AG08395 (cell line): ENCODE measurements around the gene SH3BP1.
"Not testable (repeated sequence)": the region's sequence is repeated elsewhere in the genome, so short reads cannot be mapped to it uniquely, and the experiment has no call there.

Experiments
- DNase-seq: peaks from one replicate; pipeline ENCODE4 v3.0.0; 2012; ENCODE audit warnings: mixed read lengths, low spot score

Gene SH3BP1, protein sequence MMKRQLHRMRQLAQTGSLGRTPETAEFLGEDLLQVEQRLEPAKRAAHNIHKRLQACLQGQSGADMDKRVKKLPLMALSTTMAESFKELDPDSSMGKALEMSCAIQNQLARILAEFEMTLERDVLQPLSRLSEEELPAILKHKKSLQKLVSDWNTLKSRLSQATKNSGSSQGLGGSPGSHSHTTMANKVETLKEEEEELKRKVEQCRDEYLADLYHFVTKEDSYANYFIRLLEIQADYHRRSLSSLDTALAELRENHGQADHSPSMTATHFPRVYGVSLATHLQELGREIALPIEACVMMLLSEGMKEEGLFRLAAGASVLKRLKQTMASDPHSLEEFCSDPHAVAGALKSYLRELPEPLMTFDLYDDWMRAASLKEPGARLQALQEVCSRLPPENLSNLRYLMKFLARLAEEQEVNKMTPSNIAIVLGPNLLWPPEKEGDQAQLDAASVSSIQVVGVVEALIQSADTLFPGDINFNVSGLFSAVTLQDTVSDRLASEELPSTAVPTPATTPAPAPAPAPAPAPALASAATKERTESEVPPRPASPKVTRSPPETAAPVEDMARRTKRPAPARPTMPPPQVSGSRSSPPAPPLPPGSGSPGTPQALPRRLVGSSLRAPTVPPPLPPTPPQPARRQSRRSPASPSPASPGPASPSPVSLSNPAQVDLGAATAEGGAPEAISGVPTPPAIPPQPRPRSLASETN

DNA sequence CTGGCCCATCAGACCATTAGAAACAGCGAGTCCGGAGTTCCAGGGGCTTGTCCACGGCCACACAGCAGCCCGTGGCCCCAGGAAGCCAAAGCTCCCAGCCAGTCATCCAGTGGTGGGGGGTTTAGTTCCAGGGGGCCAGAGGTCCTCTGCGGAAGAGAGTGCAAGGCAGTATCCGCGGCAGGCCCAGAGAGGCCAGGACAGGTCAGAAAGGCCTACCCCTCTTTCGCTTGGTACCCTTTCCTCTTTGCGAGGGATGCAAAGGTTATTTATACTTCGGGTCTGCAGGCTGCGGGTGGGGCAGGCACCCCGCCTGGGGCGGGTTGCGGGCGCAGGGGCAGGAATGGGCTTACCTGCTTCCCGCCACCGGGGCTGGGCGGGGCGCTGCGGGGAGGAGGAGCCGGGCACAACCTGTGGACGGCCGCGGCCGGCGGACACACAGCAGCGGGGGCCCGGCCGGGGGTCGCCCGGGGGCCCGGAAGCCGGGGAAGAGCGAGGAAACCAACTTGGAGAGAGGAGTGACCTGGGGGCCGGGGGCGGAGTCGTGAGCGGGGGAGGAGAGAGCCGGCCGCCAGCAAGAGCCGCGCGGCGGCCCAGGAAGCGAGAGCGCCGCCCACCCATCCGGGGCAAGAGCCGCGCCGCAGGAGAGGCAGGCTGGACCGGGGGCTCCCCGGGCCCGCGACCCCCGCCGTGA is at the start of gene SH3BP1:
TSS of gene SH3BP1 (plus strand) at position 600 of the 691 bp plus-strand sequence. CDS start 119 bp downstream, outside the sequence.
- DNase-seq: peak; percentile 60

DNA sequence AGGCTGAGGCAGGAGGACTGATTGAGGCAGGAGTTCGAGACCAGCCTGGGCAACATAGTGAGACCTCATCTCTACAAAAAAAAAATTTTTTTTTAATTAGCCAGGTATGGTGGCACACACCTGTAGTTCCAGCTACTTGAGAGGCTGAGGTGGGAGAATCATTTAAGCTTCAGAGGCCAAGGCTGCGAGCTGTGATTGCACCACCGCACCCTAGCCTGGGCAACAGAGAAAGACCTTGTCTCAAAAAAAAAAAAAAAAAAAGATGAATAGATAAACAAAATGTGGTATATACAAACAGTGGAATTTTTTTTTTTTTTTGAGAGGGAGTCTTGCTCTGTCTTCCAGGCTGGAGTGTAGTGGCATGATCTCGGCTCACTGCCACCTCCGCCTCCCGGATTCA is 48.4 kb upstream of the SH3BP1 start:
- not testable (repeated sequence) for DNase-seq

DNA sequence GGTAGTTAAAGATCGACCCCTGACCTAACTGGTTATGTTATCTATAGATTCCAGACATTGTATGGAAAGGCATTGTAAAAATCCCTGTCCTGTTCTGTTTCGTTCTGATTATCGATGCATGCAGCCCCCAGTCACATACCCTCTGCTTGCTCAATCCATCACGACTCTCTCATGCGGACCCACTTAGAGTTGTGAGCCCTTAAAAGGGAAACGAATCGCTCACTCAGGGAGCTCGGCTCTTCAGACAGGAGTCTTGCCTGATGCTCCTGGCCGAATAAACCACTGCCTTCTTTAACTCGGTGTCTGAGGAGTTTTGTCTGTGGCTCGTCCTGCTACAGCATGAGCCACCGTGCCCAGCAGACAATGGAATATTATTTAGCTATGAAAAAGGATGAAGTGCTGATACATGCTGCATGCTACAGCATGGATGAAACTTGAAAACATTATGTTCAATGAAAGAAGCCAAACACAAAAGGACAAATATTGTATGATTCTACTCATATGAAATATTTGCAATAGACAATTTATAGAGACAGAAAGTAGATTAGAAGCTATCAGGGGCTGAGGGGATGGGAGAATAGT is 47.6 kb upstream of the SH3BP1 start:
- DNase-seq: no peak

DNA sequence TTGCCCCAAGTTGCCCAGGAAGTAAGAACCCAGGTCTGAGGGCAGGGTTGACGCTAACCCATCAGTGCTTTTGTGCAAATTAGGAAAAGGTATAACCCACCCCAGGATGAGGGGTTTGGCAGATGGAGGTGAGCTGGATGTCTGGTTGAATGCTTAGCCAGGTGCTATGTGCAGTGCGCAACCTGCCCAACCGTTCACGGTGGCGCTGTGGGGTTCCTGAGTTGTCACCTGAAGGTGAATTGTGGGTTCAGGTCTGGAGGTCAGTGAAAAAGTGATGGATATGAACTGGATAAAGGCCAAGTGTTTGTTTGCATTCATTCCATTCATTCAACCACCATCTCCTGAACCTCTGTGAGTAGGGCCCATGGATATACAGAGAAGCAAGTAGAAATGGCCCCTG is 45.2 kb upstream of the SH3BP1 start:
- no peak for DNase-seq

DNA sequence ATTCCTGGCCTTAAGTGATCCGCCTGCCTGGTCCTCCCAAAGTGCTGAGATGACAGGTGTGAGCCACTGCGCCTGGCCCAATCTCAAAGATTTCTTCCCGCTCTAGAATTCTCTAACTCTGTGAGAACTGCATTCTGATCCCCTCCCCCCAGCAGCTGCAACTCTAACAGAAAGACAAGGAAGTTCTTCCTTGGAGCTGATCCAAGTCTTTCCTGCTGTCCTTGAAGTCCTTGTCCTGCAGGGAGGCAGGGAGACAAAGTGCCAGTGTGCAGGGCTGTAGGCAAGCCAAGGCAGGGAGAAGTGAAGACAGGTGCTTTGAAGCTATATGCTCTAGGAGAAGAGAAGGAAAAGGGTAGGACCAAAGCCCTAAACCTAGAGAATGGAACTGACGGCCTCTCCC is 40.3 kb upstream of the SH3BP1 start:
- DNase-seq: no peak

DNA sequence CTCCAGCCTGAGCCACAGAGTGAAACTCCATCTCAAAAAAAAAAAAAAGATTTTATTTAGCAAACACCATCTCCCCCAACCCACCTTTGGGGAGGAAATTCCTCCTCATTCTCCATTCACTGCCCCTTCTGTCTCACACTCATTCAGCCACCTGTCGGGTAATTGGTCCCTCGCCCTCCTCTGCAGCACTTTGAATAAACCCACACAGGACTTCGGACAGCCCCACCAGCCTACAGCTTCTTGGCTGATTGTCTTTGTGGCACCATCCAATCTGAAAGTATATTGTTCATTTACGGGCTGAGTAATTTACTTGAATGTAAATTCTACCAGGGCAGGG is 38.3 kb upstream of the SH3BP1 start:
- no peak for DNase-seq

DNA sequence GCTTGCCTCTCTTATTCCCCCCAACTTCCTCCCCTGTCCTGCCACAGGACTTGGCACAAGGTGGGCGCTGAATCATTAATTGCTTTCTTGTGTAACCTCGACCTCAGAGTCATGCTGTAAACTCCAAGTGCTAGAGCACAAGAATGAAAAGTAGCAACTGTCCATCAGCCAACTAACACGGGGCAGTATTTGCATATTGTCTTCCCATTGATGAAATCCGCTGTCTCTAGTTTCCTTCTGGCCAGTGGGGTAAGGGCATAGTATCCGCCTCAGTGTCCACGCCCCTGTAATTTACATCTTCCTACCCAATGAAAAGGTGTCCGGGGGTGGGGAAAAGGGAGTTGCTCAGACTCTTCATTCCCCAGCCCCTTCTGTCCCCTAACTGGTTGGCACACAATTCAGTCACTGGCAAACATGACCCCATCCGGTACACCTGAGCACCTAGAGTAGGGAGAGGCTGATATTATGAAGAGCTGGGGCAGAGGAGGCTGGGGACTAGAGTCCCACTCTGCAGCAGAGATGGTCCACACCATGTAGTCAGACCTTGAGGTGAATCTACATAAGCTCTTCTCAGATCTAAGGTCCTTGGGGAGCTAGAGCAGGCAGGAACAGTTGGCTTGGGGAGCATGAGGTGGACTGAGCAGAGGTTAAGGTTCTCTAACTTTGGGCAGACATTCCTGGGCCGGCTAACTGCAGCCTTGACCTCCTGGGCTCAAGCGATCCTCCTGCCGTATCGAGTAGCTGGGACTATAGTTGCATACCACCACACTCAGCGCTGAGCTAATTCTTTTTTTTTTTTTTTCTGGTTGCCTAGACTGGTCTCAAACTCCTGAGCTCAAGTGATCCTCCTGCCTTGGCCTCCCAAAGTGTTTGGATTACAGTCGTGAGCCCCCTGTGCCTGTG is 37.7 kb upstream of the SH3BP1 start:
- peak; percentile 39 for DNase-seq

DNA sequence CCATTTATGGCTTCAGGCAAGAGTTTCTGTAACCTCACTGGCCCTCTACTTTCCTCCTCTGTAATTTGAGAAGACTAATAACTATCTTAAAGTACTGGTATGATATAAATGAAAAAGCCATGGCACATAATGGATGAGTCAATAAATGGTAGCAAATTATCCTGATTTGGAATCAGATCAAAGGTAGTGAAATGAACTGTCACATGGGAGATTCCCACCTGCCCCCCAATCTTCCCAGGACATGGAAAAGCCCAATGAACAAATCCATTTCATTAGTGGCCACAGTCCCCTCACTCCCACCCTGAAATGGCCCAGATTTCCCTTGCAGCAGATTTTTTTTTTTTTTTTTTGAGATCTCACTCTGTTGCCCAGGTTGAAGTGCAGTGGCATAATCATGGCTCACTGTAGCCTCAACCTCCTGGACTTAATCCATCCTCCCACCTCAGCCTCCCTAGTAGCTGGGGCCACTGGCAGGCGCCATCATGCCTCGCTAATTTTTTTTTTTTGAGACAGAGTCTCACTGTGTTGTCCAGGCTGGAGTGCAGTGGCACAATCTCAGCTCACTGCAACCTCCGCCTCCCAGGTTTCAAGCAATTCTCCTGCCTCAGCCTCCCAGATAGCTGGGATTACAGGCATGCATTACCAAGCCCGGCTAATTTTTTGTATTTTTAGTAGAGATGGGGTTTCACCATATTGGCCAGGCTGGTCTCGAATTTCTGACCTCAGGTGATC is 36.8 kb upstream of the SH3BP1 start:
- DNase-seq: not testable (repeated sequence)

DNA sequence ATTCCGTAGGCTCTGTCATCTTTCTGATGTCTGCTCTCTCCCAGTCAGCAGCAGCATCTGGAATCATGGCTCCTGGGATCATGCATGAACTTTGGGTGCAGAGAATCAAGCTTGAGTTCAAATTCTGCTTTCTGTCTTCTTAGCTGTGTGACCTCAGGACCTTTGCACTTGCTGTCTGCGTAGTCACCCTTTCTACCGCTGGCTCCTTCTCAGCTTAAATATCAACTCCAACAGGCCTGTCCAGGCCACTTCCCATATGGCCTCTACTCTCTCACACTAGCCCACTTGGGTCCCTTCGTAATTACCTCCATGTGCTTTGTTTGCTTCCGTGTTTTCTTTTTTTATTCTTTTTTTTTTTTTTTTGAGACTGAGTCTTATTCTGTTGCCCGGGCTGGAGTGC is 35.4 kb upstream of the SH3BP1 start:
- no peak for DNase-seq

DNA sequence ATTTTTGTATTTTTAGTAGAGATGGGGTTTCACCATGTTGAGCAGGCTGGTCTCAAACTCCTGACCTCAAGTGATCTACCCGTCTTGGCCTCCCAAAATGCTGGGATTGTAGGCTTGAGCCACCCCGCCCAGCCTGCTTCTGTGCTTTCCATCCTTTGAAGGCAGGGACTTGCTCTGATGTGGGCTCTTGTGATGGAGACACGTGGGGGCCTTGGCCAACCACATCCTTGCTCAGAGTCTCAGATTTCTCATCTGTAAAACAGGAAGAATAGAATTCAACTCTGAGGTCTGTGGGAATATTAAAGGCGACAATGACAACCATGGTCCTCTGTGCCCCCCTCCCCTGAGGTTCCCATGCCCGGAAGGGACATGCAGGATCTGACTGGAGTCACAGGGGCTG is 34.6 kb upstream of the SH3BP1 start:
- no peak for DNase-seq

DNA sequence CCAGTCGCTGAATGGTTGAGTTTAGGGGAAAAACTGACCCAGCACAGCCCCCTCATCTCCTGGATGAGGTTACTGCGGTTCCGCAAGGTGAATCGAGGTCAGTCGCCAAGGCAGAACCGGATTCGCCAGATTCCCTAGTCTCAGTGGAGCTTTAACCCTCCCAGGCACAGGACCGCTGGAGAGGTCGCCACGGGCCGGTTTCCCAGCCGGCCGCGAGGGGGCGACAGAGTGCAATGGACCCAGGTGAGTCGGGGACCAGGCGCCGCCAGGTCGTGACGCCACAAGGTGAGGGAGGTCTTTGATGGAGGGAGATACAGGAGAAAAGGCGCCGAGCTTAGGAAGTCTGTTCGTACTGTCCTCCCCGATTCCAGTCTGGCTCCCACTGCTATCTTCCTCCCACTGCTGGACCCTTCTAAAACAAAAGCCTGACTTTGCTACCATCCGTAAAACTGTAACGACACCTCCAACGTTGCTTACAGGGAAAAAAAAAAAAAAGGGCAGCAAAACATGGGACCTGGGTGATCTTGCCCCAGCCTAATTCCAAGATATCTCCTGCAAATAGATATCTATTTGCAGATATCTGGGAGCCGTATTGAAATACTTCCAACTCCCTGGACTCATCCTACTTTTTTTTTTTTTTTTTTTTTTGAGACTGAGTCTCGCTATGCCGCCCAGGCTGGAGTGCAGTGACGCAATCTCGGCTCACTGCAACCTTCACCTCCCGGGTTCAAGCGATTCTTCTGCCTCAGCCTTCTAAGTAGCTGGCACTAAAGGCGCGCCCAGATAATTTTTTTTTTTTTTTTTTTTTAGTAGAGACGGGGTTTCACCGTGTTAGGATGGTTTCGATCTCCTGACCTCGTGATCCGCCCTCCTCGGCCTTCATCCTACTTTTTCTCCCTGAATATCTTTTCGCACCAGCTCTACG is 32.2 kb upstream of the SH3BP1 start:
- DNase-seq: peak; percentile 75

DNA sequence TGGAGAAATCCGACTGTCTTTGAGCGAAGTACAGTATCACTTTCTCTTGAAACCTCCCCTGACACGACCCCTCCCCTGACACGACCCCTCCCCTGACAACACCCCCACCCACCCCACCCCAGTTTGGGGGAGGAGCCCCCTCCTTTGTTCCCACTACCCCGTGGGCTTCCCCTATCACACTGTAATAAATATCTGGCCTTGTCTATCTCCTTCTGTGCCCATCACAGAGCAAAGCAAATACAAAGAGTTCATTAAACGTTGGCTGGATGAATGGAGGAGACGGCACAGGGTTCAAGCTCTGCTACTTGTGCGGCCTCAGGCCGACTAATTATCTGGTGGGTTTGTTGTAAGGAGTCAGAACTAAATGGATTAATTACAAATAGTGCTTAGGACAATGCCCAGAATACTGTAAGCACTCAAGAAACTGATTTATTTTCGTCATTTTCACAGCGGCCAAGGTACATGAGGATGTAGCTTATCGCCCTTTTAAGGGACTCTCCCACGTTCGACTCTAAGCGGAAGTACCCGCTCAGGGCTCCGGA is 31.5 kb upstream of the SH3BP1 start:
- DNase-seq: no peak

DNA sequence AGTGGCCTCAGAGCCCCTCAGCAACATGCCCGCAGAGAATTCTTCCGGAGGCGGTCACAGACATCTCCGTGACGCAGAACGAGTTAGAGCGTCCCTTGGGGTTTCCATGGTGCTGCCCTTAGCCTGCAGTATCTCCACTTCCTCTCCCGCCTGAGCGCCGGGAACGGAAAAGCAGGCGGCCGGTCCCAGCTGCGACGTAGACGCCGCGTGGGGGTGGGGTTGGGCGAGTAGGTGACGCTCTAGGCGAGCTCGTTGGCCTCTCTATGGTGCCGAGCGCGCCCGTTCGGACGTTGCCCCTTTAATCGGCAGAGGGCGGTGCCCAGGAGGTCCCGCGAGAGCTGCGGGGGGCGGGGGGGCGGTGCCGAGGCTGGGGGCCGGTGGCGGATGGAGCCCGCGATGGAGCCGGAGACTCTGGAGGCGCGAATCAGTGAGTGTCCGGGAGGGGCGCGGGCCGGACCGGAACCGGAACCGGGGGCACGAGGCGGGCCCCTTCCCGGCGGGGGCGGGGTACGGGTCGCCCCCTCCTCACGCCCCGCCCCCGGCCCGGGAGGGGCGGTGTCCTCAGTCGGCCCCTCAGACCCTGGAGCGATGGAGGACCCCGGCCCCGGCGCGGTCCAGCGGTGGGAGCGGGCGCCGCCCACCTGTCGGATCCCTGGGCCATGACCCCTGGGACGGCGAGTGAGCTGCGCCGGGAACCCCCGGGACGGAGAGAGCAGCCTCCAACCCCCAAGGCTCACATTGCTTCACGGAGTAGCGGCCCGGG is 30.8 kb upstream of the SH3BP1 start, which contains the start of gene GGA1:
TSS of gene GGA1 (plus strand) at position 358 of the 763 bp plus-strand sequence. CDS start at position 385, 27 bp downstream.
- DNase-seq: peak; percentile 97

DNA sequence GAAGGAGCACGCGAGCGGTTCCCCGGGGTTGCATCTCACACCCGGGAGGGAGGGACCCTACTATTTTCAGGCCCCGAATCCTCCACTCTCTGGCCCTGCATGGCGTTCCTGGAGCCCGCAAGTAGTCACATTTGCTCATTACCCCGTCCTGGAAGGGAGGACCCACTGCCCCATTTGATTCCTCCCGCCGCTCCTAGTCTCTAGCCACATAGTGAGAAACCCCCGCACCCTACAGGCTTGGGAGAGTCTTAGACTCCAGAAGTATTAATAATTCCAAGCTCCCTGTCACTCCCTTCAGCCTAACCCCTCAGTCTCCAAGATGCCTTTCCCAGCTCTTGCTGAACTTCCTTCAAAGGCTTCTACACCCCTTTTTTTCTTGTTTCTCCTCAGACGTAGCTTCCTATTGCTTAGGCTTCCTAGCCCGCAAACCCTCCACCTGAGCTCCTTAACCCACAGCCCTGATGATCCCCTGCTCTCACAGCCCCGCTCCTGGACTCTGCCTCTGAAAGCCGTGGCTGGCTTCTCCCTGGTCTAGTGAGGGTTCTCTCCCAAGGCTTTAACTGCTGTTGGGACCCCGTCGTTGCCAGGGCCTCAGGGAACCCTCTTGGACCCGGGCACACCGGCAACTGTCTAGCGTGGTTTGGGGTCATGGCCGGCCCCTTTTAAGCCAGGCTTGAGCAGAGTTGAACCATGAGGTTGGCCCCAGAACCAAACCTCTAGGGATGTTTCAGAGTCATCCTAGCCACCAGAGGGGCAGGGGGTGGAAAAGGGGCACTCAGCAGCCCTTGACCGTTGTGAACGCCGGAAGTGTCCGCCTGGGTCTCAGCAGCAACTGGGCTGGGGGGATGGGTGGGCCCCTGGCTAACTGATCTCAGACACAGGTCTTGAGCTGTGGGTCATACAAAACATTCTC is 30.0 kb upstream of the SH3BP1 start:
- peak; percentile 26 for DNase-seq

DNA sequence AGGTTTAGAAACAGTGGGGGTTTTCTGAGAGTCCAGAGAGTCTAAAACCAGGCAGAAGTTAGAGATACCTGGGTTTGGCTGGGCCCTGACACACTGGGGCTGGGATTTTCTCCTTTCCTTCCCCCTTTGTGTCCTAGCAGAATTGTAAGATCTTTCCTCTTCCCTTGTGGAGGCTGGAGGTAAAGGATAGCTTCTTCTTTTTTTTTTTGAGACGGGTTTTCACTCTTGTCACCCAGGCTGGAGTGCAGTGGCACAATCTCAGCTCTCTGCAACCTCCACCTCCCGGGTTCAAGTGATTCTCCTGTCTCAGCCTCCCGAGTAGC is 29.4 kb upstream of the SH3BP1 start:
- not testable (repeated sequence) for DNase-seq

DNA sequence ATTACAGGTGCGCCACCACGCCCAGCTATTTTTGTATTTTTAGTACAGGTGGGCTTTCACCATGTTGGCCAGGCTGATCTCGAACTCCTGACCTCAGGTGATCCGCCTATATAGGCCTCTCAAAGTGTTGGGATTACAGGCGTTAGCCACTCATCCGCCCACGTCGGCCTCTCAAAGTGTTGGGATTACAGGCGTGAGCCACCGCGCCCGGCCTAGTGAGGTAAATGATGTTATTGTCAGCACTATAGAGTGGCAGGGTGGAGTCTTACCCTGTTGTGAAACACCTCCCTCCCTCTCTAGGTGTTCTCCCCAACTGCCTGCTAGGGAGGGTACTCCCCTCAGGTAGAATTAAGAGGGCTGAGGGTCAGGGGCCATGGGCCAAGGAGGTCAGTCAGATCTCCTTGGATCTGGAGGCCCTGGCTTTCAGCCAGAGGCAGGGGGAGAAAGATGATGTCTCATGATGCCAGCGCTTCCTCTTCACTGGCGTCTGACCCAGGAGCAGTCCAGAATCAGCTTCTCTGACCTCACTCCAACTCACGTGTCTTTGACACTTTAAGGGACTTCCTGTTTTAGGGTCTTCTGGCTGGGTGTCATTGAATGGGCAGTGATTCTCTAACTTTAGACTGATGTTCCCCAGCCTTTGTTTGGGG is 28.9 kb upstream of the SH3BP1 start:
- DNase-seq: no peak

DNA sequence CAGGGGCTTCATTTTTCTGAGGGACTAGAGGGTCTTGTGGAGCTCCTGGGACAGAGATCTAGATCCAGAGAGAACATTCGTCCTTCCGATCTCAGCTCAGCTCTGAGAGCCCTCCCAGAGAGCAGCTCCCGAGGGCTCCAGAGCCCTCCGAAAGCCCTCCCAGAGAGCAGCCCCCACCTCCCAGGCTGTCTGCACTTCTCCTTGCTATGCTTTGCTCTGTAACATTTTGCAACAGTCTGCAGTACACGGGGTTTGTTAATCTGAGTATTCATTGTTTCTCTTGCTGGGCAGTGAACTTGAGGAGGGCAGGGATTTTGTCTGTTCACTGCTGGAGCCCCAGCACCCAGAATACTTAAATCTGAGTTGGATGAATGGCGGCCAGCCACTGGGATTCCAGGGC is 28.3 kb upstream of the SH3BP1 start:
- no peak for DNase-seq
